Large intestine (tissue), 3 donors: ENCODE data around the gene TMEM179. TPM values are rescaled to one million over a fixed set of nuclear protein-coding genes. Genes with fewer than 3 reads are reported as not detected.

Experiments
- DNase-seq, 2 donors: peaks; one replicate each; pipeline versions ENCODE4 v3.0.0 to v3.0.0-alpha.2; 2013
- H3K27ac ChIP-seq: one replicate; pipeline ENCODE4 v1.5.1; 2013; ENCODE audit warnings: low read length
- H3K27me3 ChIP-seq: 2 replicates; pipeline ENCODE4 v1.6.1; 2013; ENCODE audit warnings: low read length; ENCODE audit not compliant: control insufficient read depth, insufficient read depth
- H3K36me3 ChIP-seq: 2 replicates; pipeline ENCODE4 v1.6.1; 2013; ENCODE audit warnings: low read length; ENCODE audit not compliant: control insufficient read depth, insufficient read depth
- H3K4me1 ChIP-seq: one replicate; pipeline ENCODE4 v1.6.1; 2013; ENCODE audit warnings: low read length; ENCODE audit not compliant: control insufficient read depth, insufficient read depth
- H3K4me3 ChIP-seq: one replicate; pipeline ENCODE4 v1.5.1; 2013; ENCODE audit warnings: low read length
- H3K9me3 ChIP-seq: one replicate; pipeline ENCODE4 v1.6.1; 2013; ENCODE audit warnings: mild to moderate bottlenecking, low read depth, low read length, moderate library complexity; ENCODE audit not compliant: control insufficient read depth
- WGBS: methylation state at CpG from one replicate; pipeline ENCODE4 v1.1.5; 2013; ENCODE audit warnings: low lambda C conversion rate; ENCODE audit not compliant: insufficient coverage; 5-methylcytosine and 5-hydroxymethylcytosine counted together
- polyA plus RNA-seq: library from polyadenylated mRNA; unstranded; fragments of 120-200 nt; gene quantifications from one replicate; pipeline ENCODE4 v1.2.1, GENCODE V29; 2013

The TMEM179 gene
- polyA plus RNA-seq, 1 donor = 11.8 TPM

DNA sequence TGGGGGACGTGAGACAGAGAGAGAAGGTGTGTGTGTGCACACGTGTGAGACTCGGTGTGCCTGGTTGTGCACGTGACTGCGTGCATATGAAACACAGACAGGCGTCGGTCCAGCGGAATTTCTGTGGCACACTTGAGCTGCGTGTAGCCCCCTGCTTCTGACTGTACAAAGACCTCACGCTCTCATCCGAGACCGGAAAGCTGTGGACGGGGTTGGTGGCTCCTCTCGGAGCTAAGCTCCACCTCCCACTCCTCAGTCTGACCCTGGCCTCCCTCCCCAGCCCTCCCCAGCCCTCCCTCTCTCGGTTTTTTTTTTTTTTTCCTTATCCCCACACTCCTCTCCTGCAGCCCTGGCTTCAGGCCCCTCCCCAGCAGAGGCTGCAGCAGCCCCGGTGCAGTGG is 33.3 kb downstream of the TMEM179 start:
- H3K9me3 ChIP-seq = no peaks in the 10 kb centered on the region
- no peak for DNase-seq
- H3K4me1 ChIP-seq = peaks cover 38% of the 10 kb centered on the region
- no peak overlapping the region for H3K27ac ChIP-seq
- no peak overlapping the region for H3K4me3 ChIP-seq
- WGBS = no CpG with 5 or more reads among the region's 16 CpGs
- H3K27me3 ChIP-seq = no peaks in the 10 kb centered on the region
- H3K36me3 ChIP-seq = no peaks in the 10 kb centered on the region

DNA sequence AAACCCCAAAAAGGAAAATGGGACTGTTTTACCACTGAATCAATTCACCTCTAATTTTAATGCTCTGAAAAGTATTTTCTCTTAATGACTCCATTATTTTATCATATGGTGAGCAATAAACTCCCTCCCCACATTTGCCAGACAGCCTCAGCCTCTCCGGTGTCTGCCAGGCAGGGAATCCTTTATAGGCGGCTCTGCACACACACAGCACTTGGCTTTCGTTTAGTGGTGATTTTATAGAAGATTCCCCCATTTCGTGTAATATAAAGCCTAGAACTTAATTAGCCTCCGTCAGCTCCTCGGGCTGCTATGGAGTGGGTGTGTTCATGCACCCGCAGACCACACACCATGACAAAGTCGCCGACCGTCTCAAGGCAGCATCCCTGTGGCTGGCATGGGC is 35.1 kb downstream of the TMEM179 start:
- Histone ChIP-seq H3K36me3 (no peaks in the 10 kb centered on the region), H3K27ac (no peak overlapping the region), H3K27me3 (peaks cover 12% of the 10 kb centered on the region), H3K4me3 (no peak overlapping the region), H3K9me3 (no peaks in the 10 kb centered on the region), H3K4me1 (peaks cover 20% of the 10 kb centered on the region)
- no peak for DNase-seq
- no CpG with 5 or more reads among the region's 10 CpGs for WGBS

DNA sequence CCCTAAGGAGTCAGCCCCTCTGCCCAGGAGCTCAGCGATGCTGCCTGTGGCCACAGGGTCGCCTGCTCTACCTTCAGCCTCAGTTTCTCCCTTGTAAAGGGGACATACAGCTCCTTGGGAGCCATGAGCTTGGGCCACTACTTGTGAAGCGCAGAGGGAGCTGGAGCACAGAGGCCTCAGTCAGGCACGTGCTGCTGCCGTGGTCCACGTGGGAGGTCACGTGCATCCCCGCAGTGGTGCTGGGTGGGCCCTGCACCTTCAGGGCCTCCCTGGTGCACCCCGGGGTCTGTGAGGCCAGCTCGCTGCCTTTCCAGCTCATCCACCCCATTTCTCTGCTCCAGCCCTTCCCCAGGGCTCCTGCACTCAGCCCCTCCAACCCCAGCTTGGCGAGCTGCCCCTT is 36.0 kb downstream of the TMEM179 start:
- Histone ChIP-seq H3K4me3 (no peak overlapping the region), H3K4me1 (peaks cover 18% of the 10 kb centered on the region), H3K27me3 (peaks cover 16% of the 10 kb centered on the region), H3K9me3 (no peaks in the 10 kb centered on the region), H3K27ac (no peak overlapping the region), H3K36me3 (no peaks in the 10 kb centered on the region)
- WGBS = no CpG with 5 or more reads among the region's 11 CpGs
- DNase-seq = no peak

DNA sequence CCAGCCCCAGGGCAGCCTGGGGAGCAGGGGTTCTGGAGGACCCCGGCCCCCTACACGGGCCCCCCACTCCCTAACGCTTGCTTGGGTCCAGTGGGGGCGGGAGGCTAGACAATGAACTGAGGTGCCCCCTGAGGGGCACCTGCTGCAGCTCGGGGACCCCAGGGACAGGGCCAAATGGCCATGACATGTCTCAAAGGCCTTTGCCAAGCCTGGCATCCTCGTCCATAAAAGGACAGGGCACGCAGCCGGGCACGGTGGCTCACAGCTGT is 36.7 kb downstream of the TMEM179 start:
- peaks cover 15% of the 10 kb centered on the region for H3K4me1 ChIP-seq
- no peak overlapping the region for H3K4me3 ChIP-seq
- no peak for DNase-seq
- H3K27ac ChIP-seq = no peak overlapping the region
- WGBS = no CpG with 5 or more reads among the region's 9 CpGs
- no peaks in the 10 kb centered on the region for H3K9me3 ChIP-seq
- H3K36me3 ChIP-seq = no peaks in the 10 kb centered on the region
- H3K27me3 ChIP-seq = peaks cover 16% of the 10 kb centered on the region

DNA sequence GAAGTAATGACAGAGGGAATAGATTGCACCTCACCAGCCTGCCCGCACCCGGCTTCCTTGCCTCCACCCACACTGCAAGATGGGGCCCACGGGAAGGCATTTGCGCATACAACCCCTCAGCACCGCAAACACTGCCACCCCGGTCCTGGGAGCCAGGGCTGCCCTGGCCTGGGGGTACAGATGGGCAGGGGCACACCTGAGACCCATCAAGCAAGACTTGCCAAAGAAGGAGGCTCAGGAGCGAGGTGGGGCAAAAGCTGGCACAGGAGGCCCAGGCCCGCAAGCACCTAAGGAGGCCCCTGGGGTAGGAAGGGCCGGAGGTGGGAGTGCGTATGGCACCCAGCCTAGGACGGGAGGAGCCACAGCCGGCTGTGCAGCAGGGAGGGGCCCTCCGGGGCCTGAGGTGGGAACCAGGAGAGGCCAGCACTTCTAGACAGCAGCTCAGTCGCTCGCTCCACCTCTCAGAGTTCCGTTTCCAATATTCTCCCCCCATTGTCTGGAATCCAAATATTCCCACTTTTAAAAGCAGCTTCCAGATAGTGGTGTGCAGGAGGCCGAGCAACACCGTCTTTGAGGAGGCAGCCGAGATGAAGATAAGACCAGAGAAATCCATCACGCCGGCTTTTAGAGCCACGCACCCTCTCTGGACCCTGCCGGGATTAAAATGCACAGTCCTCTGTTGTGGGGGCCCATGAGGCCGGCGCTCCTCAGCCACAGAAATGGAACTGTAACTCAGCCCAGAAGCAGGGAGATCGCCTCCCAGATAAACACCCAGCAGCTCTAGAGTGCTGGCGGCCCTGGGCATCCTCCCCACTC is 37.2 kb downstream of the TMEM179 start:
- Histone ChIP-seq H3K4me3 (no peak overlapping the region), H3K4me1 (peaks cover 15% of the 10 kb centered on the region), H3K36me3 (no peaks in the 10 kb centered on the region), H3K27me3 (peaks cover 16% of the 10 kb centered on the region), H3K27ac (no peak overlapping the region), H3K9me3 (no peaks in the 10 kb centered on the region)
- no CpG with 5 or more reads among the region's 27 CpGs for WGBS
- DNase-seq = no peak

DNA sequence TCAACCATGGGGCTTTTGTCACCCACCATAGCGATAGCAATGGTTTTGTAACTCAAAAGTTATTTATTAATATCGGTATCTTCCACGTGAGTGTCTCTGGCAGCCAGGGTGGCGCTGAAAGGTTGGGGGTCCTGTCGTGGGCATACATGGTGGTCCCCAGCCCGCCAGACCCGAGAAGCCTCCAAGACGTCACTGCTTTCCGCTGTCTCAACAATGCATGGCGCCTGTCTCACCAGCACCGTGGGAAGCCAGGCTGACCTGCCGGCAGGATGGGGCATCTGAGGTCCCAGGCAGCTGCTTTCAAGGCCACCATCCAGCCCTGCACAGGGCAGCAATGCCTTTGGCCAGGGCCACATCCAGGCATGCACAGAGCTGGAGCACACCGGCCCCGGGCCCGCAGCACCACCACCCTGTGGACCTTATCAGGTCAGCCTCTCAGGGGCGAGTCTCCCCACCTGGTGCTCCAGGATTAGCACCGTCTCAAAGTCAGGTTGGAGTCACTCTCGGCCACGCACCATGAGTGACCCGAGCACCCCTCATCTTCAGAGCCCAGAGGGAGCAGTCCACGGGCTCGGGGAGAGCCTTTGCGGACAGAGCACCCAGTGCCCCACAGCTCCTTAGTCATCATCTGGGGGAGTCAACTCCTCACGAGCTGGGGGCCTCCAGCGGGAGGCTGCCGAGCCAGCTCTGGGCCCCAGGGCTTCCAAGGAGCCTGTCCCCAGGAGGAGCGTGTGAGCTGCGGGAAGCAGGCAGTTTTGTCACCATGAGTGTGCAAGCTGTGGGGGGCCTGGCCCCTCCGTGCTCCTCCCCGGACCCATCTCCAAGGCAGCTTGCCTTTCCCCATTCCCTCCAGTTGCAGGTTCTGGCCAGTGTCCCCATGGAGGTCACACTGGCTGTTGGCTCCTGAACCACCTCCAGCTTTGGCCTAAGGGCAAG is 39.6 kb downstream of the TMEM179 start:
- Histone ChIP-seq H3K9me3 (no peaks in the 10 kb centered on the region), H3K36me3 (no peaks in the 10 kb centered on the region), H3K27ac (no peak overlapping the region), H3K4me3 (no peak overlapping the region), H3K4me1 (peaks cover 8% of the 10 kb centered on the region), H3K27me3 (peaks cover 20% of the 10 kb centered on the region)
- no peak for DNase-seq
- WGBS = no CpG with 5 or more reads among the region's 30 CpGs

DNA sequence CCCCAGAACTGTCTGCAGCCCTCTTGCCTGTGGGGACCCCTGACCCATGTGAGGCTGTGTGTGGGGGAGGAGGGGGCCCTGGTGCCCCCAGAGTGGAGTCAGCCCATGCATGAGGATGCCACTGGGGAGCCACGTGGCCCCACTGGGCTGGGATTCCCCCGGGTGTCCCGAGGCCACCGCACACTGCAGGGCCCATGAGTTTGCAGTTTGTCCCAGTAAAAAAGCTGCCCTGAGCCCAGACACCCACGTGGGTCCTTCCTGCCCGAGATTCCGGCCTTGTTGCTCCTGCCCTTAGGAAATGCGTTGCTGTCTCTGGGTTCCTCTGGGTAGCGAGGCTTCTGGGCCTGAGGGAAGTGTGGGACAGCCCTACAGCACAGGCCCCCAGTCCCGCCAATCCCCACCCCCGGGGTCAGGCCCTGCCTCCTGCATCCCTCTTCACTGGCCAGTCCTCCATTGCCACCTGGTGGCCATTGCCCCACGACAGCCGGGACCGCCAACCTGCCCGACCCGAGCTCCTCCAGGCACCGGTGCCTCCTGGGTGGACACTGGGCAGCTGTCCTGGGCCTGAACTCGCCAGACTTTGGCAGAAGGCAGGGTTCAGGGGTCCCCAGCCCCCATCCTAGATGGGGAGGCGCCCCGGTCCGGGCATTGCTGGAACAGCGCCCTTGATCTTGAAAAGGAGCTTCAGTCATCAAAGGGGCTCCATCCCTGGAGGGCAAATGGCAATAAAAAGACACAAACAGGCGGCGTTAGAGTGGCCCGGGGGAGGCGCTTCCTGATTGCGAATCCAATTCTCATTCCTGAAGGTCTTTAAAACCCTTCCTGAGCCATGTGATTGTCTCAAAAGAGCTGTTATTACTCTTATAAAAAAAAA is 40.6 kb downstream of the TMEM179 start:
- no CpG with 5 or more reads among the region's 27 CpGs for WGBS
- Histone ChIP-seq H3K27me3 (peaks cover 20% of the 10 kb centered on the region), H3K27ac (no peak overlapping the region), H3K9me3 (no peaks in the 10 kb centered on the region), H3K4me1 (peaks cover 8% of the 10 kb centered on the region), H3K36me3 (no peaks in the 10 kb centered on the region), H3K4me3 (no peak overlapping the region)
- peak; percentile 52 to 65 for DNase-seq

DNA sequence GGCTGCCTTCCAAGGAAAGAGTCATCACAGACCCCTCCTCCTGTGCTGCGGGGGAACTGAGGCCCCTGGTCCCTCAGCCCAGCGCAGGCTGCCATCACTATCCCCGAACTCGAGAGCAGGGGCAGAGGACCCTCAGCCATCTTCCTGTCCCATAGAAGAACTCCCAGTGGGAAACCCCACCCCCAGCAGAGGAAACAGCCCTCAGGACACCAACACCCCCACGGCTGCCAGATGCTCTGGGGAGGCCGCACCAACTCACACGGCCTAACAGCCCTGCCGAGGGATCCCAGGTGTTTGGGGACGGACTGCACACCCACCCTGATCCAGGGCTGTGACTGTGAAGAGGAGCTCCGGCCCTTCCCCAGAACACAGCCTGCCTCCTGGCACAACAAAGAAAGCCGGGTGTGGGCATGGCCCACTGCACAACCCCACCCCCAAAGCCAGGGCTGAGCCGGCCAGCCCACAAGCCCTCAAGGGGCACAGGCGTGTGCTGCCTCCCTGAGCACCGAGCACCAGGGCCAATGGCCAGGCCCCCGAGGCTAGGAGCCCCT is 41.3 kb downstream of the TMEM179 start:
- Histone ChIP-seq H3K36me3 (no peaks in the 10 kb centered on the region), H3K4me3 (no peak overlapping the region), H3K4me1 (peaks cover 8% of the 10 kb centered on the region), H3K27me3 (peaks cover 20% of the 10 kb centered on the region), H3K9me3 (no peaks in the 10 kb centered on the region), H3K27ac (no peak overlapping the region)
- DNase-seq = no peak
- no CpG with 5 or more reads among the region's 15 CpGs for WGBS

DNA sequence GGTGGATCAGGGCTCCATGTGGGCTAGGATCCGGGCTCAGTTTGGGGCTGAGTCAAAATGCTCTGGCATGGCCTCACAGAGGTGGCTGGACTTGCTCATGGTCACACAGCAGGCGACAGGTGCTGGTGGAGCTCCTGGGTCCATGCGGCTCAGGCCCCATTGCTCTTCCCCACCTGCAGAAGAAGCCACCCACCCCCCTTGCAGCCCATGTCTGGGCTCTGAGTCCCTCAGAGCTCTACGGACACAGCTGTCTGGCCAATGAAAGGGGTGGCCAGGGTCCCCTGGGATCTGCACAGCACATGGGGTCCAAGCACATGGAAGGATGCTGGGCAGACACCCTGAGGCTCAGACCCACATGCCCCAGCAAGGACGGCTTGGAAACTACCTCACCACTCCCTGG is 42.0 kb downstream of the TMEM179 start:
- no peak for DNase-seq
- Histone ChIP-seq H3K27me3 (peaks cover 20% of the 10 kb centered on the region), H3K4me3 (no peak overlapping the region), H3K27ac (no peak overlapping the region), H3K4me1 (peaks cover 8% of the 10 kb centered on the region), H3K36me3 (no peaks in the 10 kb centered on the region), H3K9me3 (no peaks in the 10 kb centered on the region)
- no CpG with 5 or more reads among the region's 5 CpGs for WGBS
